HG03175 (cell line): ENCODE measurements around the gene HCFC1.

Experiments
- ATAC-seq: cut with Tn5 transposase; IDR thresholded peaks from one replicate; pipeline ENCODE4 v1.9.1; 2021; ENCODE audit warnings: mild to moderate bottlenecking, moderate library complexity; ENCODE audit not compliant: unreplicated experiment

Gene HCFC1

DNA sequence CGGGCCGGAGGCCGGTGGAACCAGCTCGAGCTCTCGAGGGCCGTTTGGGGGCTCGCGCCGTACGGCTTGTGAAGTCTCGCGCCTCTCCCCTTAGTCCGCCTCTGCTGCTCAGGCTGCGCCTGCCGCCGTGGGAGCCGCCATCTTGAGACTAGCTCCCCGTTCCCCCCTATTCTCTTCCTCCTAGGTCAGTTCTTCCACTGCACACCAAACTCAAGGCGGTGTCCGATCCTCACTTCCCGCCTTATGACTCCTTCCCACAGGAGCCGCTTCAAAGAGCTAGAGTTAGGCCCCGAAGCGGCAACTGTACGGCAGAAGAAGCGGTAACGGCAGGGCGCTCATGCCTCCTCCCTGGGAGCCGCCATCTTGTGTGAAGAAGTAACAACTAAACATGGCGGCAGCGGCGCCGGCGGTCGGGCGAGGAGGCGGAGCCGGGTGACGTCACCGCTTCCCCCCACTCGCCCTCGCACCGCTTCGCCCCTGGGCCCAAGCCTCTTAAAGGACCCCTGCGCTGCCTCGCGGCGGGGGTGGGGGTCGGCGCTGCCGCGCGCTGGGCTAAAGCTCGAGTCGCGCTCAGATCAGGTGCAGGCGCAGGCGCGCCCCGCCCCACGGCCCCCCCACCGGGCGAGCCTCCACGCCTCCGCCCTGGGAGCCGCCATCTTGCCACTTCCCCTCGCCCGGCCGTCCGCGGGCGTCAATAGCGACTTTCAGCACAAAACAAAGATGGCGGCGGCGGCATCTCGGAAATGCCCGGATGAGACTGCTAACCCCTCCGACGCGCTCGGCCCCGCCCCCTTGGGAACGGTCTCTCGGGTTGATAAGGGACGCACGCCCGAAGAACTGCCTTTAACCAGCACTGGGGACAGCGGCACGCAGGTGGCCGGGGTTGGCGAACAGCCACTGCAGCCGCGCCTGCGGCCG lies at the start of gene HCFC1:
TSS of gene HCFC1 (minus strand) at position 369 of the 918 bp plus-strand sequence. CDS start 978 bp downstream, outside the sequence.
- ATAC-seq, result peak; percentile 46

- no peak for ATAC-seq
Measured at GRCh38 chrX:154021131-154021611, 49.6 kb upstream of the HCFC1 start.

DNA sequence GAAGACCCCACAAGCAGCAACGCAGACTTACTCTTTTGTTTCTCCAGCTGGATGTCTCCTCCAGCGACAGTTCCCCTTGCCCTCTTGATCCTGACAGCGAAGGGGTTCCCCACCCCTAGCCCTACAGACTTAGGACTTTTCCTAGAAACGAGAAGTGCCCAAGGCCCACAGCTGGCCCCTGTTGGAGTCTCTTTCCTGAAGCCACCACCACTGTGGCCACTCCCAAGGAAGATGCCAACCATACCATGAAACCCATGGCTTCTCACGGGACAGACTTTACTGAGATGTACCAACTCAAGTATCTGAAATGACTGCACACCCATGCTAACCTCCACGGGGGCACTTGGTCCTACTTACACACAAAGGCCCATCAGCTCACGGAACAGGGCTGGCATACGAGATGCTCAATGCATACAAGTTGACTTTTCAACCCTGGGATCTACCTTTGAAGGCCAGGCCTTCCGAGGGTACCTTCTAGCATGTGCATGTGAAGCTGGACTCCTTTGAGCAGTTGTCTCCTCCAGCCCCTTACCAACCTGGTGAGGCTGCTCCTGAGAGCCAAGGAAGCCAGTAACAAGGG lies 49.0 kb upstream of the HCFC1 start:
- no peak for ATAC-seq

DNA sequence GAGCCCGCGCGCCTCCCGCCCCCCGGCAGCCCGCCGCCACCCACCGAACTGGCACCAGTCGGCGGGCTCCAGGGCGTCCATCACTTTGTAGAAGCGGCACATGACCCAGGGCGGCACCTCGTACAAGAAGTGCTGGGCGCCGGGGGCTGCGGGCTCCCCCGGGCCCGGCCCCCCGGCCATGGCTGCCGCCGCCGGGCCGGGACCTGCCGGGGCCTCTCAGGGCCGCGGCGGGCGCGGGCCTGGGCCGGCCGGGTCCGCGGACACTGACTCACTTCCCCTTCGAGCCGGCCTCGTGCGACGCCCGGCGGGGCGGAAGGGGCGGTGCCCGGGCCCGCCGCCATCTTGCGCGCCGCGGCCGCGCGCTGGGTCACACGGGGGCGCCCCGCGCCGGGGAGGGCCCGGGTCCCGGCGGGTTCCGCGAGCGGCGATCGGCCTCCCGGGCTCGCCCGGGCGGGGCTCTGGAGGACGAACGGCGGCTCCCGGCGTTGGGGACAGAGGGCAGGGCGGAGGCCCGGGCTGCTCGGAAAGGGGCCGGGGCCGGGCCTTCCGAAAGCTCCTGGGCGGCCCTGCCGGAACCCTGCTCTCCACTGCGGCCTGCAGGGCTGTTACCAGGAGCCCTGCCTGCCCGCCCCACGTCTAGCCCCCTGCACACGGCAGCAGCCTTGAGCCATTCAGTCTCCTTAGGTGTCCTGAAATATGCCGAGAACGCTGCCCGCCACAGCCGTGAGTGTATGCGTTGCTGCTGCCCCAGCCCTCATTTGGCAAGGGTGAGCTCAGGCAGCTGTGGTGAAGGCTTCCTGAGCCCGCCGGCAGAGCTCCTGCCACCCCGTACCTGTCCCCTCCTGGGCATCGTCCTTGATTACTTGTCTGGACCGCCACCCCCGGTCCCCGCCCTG lies 48.3 kb upstream of the HCFC1 start, which contains the start of gene IRAK1:
TSS of gene IRAK1 (minus strand) at position 270 of the 896 bp plus-strand sequence. CDS start at position 180, 90 bp downstream.
- peak; percentile 83 for ATAC-seq

GRCh38 chrX:154019061-154019621 lies 47.5 kb upstream of the HCFC1 start:
- peak; percentile 16 for ATAC-seq

GRCh38 chrX:154018518-154019060 lies 47.0 kb upstream of the HCFC1 start:
- ATAC-seq, result no peak

GRCh38 chrX:154017766-154018517 lies 46.3 kb upstream of the HCFC1 start:
- no peak for ATAC-seq

DNA sequence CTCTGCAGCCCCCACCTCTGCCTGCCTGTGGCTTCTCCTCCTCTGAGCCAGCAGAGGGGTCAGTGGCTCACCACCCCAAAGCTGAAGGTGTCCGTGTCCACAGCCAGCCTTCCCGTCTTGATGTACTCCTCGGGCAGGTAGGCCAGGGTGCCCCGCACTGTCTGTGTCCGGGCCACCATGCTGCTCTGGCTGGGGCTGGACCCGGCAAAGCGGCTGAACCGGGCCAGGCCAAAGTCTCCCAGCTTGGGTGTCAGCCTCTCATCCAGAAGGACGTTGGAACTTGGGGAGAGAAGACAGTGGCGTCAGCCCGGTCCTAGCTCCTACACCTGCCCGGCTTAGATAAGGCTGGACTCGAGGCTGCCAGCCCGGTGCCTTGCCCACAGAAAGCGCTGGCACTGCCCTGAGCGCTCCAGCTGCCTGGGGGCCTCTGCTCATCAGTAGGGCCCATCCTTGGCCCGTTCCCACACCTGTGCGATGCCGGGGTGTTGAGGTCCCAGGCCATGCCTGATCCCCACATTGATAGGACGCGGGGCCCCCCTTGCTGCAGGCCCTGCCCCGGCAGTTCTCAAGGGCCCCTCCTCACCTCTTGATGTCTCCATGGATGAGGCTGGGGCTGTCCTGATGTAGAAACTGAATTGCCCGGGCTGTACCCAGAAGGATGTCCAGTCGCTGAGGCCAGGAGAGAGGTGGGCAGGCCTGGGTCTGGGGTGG lies 44.9 kb upstream of the HCFC1 start:
- no peak for ATAC-seq

DNA sequence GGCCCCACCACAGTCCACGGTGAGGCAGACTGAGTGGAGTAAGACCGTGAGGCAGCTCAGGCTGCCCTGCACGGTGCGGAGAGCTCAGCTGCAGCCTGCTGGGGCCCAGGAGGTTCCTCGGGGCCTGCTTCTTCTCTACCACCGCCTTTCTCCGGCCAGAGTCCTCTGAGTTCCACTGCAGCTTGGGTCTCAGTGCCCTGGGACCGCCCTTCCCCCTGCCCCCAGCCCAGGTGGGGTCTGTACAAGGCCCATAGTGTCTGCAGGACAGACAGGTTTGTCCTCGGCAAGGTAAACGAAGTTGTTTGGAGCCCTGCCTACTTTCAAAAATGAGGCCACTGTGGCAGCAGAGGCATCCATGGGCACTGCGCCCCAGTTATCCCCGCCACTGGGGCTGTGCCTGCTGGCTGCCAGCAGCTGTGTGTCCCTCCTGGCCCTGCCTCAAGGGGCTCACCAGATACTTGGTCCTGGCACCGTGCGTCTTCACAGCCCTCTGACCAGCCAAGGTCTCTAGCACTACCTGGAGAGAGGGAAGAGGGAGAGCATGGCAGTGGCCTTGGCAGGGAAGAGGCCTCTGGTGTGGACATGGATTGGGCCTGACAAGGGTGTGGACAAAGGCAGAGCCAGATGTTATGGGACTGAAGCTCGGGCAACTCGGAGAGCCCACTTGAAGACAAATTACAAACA lies 44.1 kb upstream of the HCFC1 start:
- ATAC-seq, result no peak

GRCh38 chrX:154014429-154015380 lies 43.1 kb upstream of the HCFC1 start:
- ATAC-seq, result no peak

DNA sequence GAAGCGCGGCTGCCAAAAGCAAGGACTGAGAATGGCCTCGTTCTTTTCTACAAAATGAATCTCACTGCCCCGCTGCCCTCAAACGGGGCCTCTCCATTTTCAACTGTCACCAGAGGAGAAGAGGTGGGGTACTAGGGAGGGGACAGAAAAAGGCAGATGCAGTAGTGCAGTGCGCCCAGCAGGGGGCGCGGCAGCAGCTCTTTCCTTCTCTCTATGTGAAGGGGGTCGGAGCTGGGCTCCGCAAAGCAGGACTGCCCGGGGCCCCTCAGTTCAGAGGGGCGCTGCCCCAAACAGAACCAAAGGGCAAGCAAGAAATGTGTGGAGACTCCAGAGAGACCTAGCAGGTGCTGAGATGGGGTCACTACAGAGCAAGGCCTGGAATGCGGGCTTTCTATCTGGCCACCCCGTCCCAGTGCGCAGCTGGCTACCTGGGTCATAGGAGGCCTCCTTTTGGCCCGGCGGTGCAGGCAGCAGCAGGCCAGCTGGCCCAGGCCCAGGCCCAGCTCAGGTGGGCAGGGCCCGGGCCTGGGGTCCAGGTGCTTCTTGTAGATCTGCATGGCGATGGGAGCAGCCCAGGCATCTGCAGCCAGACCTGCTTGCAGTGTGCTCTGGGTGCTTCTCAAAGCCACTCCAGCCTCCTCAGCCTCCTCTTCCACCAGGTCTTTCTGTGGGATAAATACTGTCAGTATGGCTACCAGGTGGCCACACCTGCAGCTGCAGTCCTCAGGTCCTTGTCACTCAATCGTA lies 42.2 kb upstream of the HCFC1 start:
- ATAC-seq, result no peak

GRCh38 chrX:154013001-154013421 lies 41.4 kb upstream of the HCFC1 start:
- ATAC-seq, result no peak

GRCh38 chrX:154012336-154012991 lies 40.8 kb upstream of the HCFC1 start:
- ATAC-seq, result no peak

GRCh38 chrX:154011376-154012335 lies 40.0 kb upstream of the HCFC1 start:
- no peak for ATAC-seq
